Neural progenitor cell (in vitro differentiated cells): ENCODE data around the gene ZNF423.

Experiments
- CTCF ChIP-seq: fragments of 200-600 bp; sonication (generic); IDR thresholded peaks from 2 replicates; pipeline ENCODE4 v1.5.1; 2017; ENCODE audit warnings: antibody characterized with exemption, mild to moderate bottlenecking
- EZH2 ChIP-seq: fragments of 200-600 bp; sonication (generic); IDR thresholded peaks from 2 replicates; pipeline ENCODE4 v1.6.1; 2017; ENCODE audit warnings: antibody characterized with exemption, mild to moderate bottlenecking, moderate library complexity
- EZH2phosphoT487 ChIP-seq: fragments of 200-600 bp; sonication (generic); IDR thresholded peaks from 2 replicates; pipeline ENCODE4 v1.6.1; 2017; ENCODE audit warnings: antibody characterized with exemption

GRCh38 chr16:49836218-49836617 lies 19.7 kb downstream of the ZNF423 start:
- TF ChIP-seq CTCF: no peak
- no peak for TF ChIP-seq EZH2
- TF ChIP-seq EZH2phosphoT487: no peak
